HG03097 (cell line): ENCODE results near the gene STBD1.
"Not testable (repeated sequence)": the region's sequence is repeated elsewhere in the genome, so short reads cannot be mapped to it uniquely, and the experiment has no call there.

Experiments used
- ATAC-seq: cut with Tn5 transposase; IDR thresholded peaks from one replicate; pipeline ENCODE4 v1.9.1; 2021; ENCODE audit not compliant: unreplicated experiment, low FRiP score

The STBD1 gene

GRCh38 chr4:76305971-76306881 is at the start of gene STBD1:
TSS of gene STBD1 (plus strand) at chr4:76306733. CDS start at chr4:76306770, 37 bp downstream.
- ATAC-seq = no peak

- ATAC-seq = no peak
Measured at GRCh38 chr4:76256968-76257367, 49.6 kb upstream of the STBD1 start.

GRCh38 chr4:76257824-76258223 is 48.7 kb upstream of the STBD1 start:
- no peak for ATAC-seq

GRCh38 chr4:76260571-76260970 is 46.0 kb upstream of the STBD1 start:
- no peak for ATAC-seq

GRCh38 chr4:76265631-76266218 is 40.8 kb upstream of the STBD1 start:
- ATAC-seq = no peak

- ATAC-seq = no peak
Measured at GRCh38 chr4:76266627-76267026, 39.9 kb upstream of the STBD1 start.

- no peak for ATAC-seq
Measured at GRCh38 chr4:76267811-76268210, 38.7 kb upstream of the STBD1 start.

- no peak for ATAC-seq
Measured at GRCh38 chr4:76270244-76271175, 36.0 kb upstream of the STBD1 start.

GRCh38 chr4:76271248-76271647 is 35.3 kb upstream of the STBD1 start:
- no peak for ATAC-seq

GRCh38 chr4:76272073-76272472 is 34.5 kb upstream of the STBD1 start:
- no peak for ATAC-seq

- ATAC-seq = no peak
Measured at GRCh38 chr4:76272582-76272981, 34.0 kb upstream of the STBD1 start.

GRCh38 chr4:76272999-76273398 is 33.5 kb upstream of the STBD1 start:
- ATAC-seq = no peak

- no peak for ATAC-seq
Measured at GRCh38 chr4:76275486-76276124, 30.9 kb upstream of the STBD1 start.

GRCh38 chr4:76276813-76277212 is 29.7 kb upstream of the STBD1 start:
- no peak for ATAC-seq

- ATAC-seq = no peak
Measured at GRCh38 chr4:76277667-76278066, 28.9 kb upstream of the STBD1 start.

GRCh38 chr4:76278583-76278982 is 27.9 kb upstream of the STBD1 start:
- ATAC-seq = no peak

GRCh38 chr4:76279462-76279861 is 27.1 kb upstream of the STBD1 start:
- no peak for ATAC-seq

GRCh38 chr4:76280488-76281441 is 25.8 kb upstream of the STBD1 start:
- ATAC-seq = no peak

- not testable (repeated sequence) for ATAC-seq
Measured at GRCh38 chr4:76281594-76281993, 24.9 kb upstream of the STBD1 start.
